Retinal pigment epithelial cell (primary cell): Measurements from ENCODE around the gene METTL1.
A peak's percentile ranks its signal among the peaks of the same experiment; 100 is the strongest.

Experiments
- DNase-seq: peaks from one replicate; pipeline ENCODE4 v3.0.0-alpha.2; 2010; ENCODE audit warnings: low read depth
- H3K4me3 ChIP-seq: 2 replicates; pipeline ENCODE4 v1.5.1; 2011; ENCODE audit warnings: mild to moderate bottlenecking, low read length, control low read depth, moderate library complexity
- CTCF ChIP-seq: conservative IDR thresholded peaks from 2 replicates; pipeline ENCODE4 v1.5.1; 2011; ENCODE audit warnings: low read depth, low read length, control low read depth, inconsistent platforms

METTL1 gene

GRCh38 chr12:57767305-57767698 is 4.6 kb downstream of the METTL1 start:
- DNase-seq: no peak
- no peak for TF ChIP-seq CTCF
- H3K4me3 ChIP-seq: no peak overlapping the region

GRCh38 chr12:57766464-57767304 is 5.2 kb downstream of the METTL1 start, which contains the start of gene CYP27B1:
CYP27B1 (minus strand) TSS chr12:57767078; CDS start chr12:57767041, 37 bp downstream.
- DNase-seq: no peak
- peak; percentile 17 for TF ChIP-seq CTCF
- peak within 1 kb of the TSS; percentile 43 for H3K4me3 ChIP-seq

- no peak for TF ChIP-seq CTCF
- no peak for DNase-seq
- H3K4me3 ChIP-seq: peak overlapping the region; percentile 43
These were observed 6.0 kb downstream of the METTL1 start for GRCh38 chr12:57765698-57766463.

- peak overlapping the region; percentile 25 for H3K4me3 ChIP-seq
- TF ChIP-seq CTCF: peak; percentile 46
- DNase-seq: no peak
These were observed 6.8 kb downstream of the METTL1 start for GRCh38 chr12:57765003-57765697.

- no peak for DNase-seq
- H3K4me3 ChIP-seq: peak overlapping the region; percentile 25
- TF ChIP-seq CTCF: no peak
These were observed 7.3 kb downstream of the METTL1 start for GRCh38 chr12:57764662-57765002.

GRCh38 chr12:57763881-57764661 is 7.8 kb downstream of the METTL1 start:
- no peak for DNase-seq
- TF ChIP-seq CTCF: no peak
- no peak overlapping the region for H3K4me3 ChIP-seq
